ENCODE results near the gene COPG2.

DNA sequence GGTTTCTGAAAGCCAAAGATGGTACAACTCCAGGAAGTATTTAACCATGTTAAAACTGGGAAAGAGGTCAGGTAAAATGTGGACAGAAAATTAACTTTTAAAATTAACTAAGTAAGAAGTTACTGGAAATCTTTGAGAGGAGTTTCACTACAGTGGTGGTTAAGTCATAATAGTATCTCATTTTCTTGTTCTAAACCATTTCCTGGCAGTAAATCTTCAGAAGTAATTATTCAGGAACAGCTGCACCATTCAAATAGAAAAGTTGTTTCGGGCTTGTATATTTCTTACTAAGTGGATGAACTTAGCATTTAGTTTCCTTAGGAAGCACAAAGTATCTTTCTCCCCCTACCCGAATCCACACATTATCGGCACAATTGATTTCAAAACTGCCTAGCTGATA lies 27.1 kb downstream of the COPG2 start:
- TF ChIP-seq, protein P1, sequence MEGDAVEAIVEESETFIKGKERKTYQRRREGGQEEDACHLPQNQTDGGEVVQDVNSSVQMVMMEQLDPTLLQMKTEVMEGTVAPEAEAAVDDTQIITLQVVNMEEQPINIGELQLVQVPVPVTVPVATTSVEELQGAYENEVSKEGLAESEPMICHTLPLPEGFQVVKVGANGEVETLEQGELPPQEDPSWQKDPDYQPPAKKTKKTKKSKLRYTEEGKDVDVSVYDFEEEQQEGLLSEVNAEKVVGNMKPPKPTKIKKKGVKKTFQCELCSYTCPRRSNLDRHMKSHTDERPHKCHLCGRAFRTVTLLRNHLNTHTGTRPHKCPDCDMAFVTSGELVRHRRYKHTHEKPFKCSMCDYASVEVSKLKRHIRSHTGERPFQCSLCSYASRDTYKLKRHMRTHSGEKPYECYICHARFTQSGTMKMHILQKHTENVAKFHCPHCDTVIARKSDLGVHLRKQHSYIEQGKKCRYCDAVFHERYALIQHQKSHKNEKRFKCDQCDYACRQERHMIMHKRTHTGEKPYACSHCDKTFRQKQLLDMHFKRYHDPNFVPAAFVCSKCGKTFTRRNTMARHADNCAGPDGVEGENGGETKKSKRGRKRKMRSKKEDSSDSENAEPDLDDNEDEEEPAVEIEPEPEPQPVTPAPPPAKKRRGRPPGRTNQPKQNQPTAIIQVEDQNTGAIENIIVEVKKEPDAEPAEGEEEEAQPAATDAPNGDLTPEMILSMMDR (conservative IDR thresholded peaks at IDR 0.05; ENCODE audit: low read depth, low read length), result no peak
- no peak for TF ChIP-seq EZH2 (IDR thresholded peaks at IDR 0.05; ENCODE audit: borderline replicate concordance, low read depth, low read length, poor library complexity, severe bottlenecking)
